Astrocyte (in vitro differentiated cells and primary cell): Measurements from ENCODE around the gene CDH8.

ENCODE experiments used
- EZH2 ChIP-seq: IDR thresholded peaks from 2 replicates; pipeline ENCODE4 v1.6.1; 2012; ENCODE audit warnings: mild to moderate bottlenecking, low read length, inconsistent platforms; ENCODE audit not compliant: insufficient read depth
- TF ChIP-seq, protein P1 (sequence below): IDR thresholded peaks from 2 replicates; pipeline ENCODE4 v1.5.1; 2011; ENCODE audit warnings: low read depth, mild to moderate bottlenecking, inconsistent platforms, low read length, moderate library complexity; ENCODE audit not compliant: insufficient read depth

DNA sequence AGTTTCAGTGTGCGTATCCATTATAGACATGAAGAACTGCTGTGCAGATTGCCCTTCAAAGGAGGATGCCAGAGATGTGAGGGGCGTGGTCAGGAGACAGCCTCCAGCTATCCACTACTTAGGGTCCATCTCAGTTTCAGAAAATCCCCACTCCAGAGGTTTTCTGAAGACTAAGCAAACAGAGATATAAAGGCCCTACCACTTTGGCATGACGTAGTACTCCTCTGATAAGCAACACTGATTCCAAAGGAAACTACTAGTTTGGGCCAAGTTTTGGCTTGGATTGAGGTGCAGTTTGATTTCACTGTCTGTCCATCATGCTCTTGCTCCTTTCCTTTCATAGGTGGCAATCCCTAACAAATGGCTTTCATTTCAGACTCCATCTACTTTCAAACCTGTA is 228.7 kb downstream of the CDH8 start:
- TF ChIP-seq EZH2, result no peak
- TF ChIP-seq, protein P1, sequence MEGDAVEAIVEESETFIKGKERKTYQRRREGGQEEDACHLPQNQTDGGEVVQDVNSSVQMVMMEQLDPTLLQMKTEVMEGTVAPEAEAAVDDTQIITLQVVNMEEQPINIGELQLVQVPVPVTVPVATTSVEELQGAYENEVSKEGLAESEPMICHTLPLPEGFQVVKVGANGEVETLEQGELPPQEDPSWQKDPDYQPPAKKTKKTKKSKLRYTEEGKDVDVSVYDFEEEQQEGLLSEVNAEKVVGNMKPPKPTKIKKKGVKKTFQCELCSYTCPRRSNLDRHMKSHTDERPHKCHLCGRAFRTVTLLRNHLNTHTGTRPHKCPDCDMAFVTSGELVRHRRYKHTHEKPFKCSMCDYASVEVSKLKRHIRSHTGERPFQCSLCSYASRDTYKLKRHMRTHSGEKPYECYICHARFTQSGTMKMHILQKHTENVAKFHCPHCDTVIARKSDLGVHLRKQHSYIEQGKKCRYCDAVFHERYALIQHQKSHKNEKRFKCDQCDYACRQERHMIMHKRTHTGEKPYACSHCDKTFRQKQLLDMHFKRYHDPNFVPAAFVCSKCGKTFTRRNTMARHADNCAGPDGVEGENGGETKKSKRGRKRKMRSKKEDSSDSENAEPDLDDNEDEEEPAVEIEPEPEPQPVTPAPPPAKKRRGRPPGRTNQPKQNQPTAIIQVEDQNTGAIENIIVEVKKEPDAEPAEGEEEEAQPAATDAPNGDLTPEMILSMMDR, result no peak
